Right lobe of liver (tissue), 6 donors: ENCODE results near the gene FXR2. TPM values are rescaled to one million over a fixed set of nuclear protein-coding genes. Genes with fewer than 3 reads are reported as not detected.

Experiments used
- ATAC-seq, 4 donors: fragments of 200-7000 bp; cut with Tn5 transposase; one replicate each; pipeline ENCODE4 v1.9.1; 2020; ENCODE audit warnings: mild to moderate bottlenecking in 4 of 4, moderate library complexity in 4 of 4
- DNase-seq, 3 donors: peaks; one replicate each; pipeline ENCODE4 v3.0.0-alpha.2; 2020
- H3K27ac ChIP-seq, 3 donors: fragments of 200-600 bp; one replicate each; pipeline ENCODE4 v1.8.0; 2022
- H3K27me3 ChIP-seq, 2 donors: fragments of 200-600 bp; one replicate each; pipeline ENCODE4 v1.8.0; 2022
- H3K36me3 ChIP-seq, 4 donors: fragments of 200-600 bp; sonication (generic) in 1 of 4; one replicate each; pipeline versions ENCODE4 v1.5.1 to v1.8.0; 2017 to 2022; ENCODE audit warnings: control low read depth in 1 of 4
- H3K4me1 ChIP-seq, 4 donors: fragments of 200-600 bp; sonication (generic) in 1 of 4; one replicate each; pipeline versions ENCODE4 v1.5.1 to v1.8.0; 2017 to 2022; ENCODE audit warnings: control low read depth in 1 of 4
- H3K4me3 ChIP-seq, 3 donors: fragments of 200-600 bp; one replicate each; pipeline ENCODE4 v1.8.0; 2022
- H3K9me3 ChIP-seq, 4 donors: fragments of 200-600 bp; sonication (generic) in 1 of 4; one replicate each; pipeline versions ENCODE4 v1.5.1 to v1.8.0; 2017 to 2022; ENCODE audit warnings: control low read depth in 1 of 4
- CTCF ChIP-seq, 4 donors: fragments of 200-600 bp in 3 of 4; fragments of 450-650 bp in 1 of 4; IDR thresholded peaks; one replicate each; pipeline versions ENCODE4 v1.5.1 to v1.8.0; 2016 to 2022; ENCODE audit warnings: antibody characterized with exemption in 4 of 4, mild to moderate bottlenecking in 2 of 4
- POLR2A ChIP-seq: fragments of 450-650 bp; IDR thresholded peaks from one replicate; pipeline ENCODE4 v1.6.1; 2017; ENCODE audit warnings: antibody characterized with exemption, mild to moderate bottlenecking
- WGBS: methylation state at CpG from one replicate; pipeline ENCODE4 v1.1.6; 2018; ENCODE audit warnings: low coverage, low lambda C conversion rate; ENCODE audit not compliant: insufficient coverage; ENCODE audit errors: missing lambda C conversion rate; 5-methylcytosine and 5-hydroxymethylcytosine counted together
- intact Hi-C, 2 donors: fragments of 100-400 bp; cut with DNase I; formaldehyde crosslinking; loops; one replicate each; pipeline versions ENCODE4 v1.11.2 to v1.14.1; 2022
- total RNA-seq, 6 experiments: library from RNA; depleted of rRNA in 2 of 6; stranded (reverse); fragments of >200 nt in 2 of 6; fragmentation: NEBNext Ultra II Directional in 3 of 6; extraction: Animal tissue kit (Norgen Biotek cat#: 25700) in 3 of 6; gene quantifications; one replicate each; pipeline versions ENCODE4 v1.1.0 to v1.2.4, GENCODE V29; 2016 to 2023
- donor health status: DM: no; HTN: yes; CAD: no.
- donor health status: DM: no; HTN: no; CAD: no.
- donor health status: DM: no; HTN: no; CAD: no.
- donor health status: DM: no; HTN: yes; CAD: no.
- donor health status: DM: no; HTN: yes; CAD: no.

The FXR2 gene
- total RNA-seq, 6 experiments from 2014 or later, result 14.3 to 23.2 (median 16.7) TPM

GRCh38 chr17:7640783-7641182, 26.1 kb upstream of the FXR2 start:
- no CpG with 5 or more reads among the region's 26 CpGs for WGBS
- intact Hi-C loops, result no loop called here
- no peak for TF ChIP-seq POLR2A
- TF ChIP-seq CTCF (IDR thresholded peaks at IDR 0.05), result no peak
- no peaks in the 10 kb centered on the region for H3K4me1 ChIP-seq
- DNase-seq, result no peak
- H3K36me3 ChIP-seq, result no peaks in the 10 kb centered on the region
- H3K4me3 ChIP-seq, result no peak overlapping the region
- no peak overlapping the region for H3K27ac ChIP-seq
- no peaks in the 10 kb centered on the region for H3K27me3 ChIP-seq
- no peaks in the 10 kb centered on the region for H3K9me3 ChIP-seq
- no peak for ATAC-seq

GRCh38 chr17:7636163-7636562, 21.5 kb upstream of the FXR2 start:
- H3K9me3 ChIP-seq, result no peaks in the 10 kb centered on the region
- H3K36me3 ChIP-seq, result no peaks in the 10 kb centered on the region
- no peak overlapping the region for H3K27ac ChIP-seq
- ATAC-seq (no peak), DNase-seq (no peak)
- WGBS, result 59% methylated on average over 5 of the region's 5 CpGs
- H3K4me3 ChIP-seq, result no peak overlapping the region
- H3K4me1 ChIP-seq, result peaks cover 0 to 23% (median 8%) of the 10 kb centered on the region in 4 donors
- H3K27me3 ChIP-seq, result no peaks in the 10 kb centered on the region
- intact Hi-C loops, result loop anchor here (10.0 kb wide), 1 partner anchor 49 kb away; the partner anchor contains the start of genes TP53 (in 2 of the 2) and WRAP53 (in 2 of the 2)
- TF ChIP-seq POLR2A (no peak), CTCF (IDR thresholded peaks at IDR 0.05) (no peak)

- Histone ChIP-seq H3K9me3 (no peaks in the 10 kb centered on the region), H3K27me3 (no peaks in the 10 kb centered on the region), H3K4me3 (no peak overlapping the region), H3K4me1 (peaks cover 0 to 41% (median 16%) of the 10 kb centered on the region in 4 donors), H3K27ac (no peak overlapping the region), H3K36me3 (no peaks in the 10 kb centered on the region)
- intact Hi-C loops, result loop anchor here (10.0 kb wide), 1 partner anchor 50 kb away; the partner anchor contains the start of genes TP53 (in 2 of the 2) and WRAP53 (in 2 of the 2)
- TF ChIP-seq CTCF (IDR thresholded peaks at IDR 0.05), result peak; percentile 20 to 48 (median 43)
- TF ChIP-seq POLR2A, result no peak
- ATAC-seq (peak in 1 of 4 donors; percentile 9), DNase-seq (peak in 1 of 3 donors; percentile 53)
- WGBS, result 17% methylated on average over 3 of the region's 5 CpGs
Observed at GRCh38 chr17:7634384-7634783, 19.7 kb upstream of the FXR2 start.

GRCh38 chr17:7633093-7633492, 18.4 kb upstream of the FXR2 start:
- H3K27me3 ChIP-seq, result no peaks in the 10 kb centered on the region
- intact Hi-C loops, result loop anchor here (10.0 kb wide), 1 partner anchor 52 kb away; the partner anchor contains the start of genes TP53 (in 2 of the 2) and WRAP53 (in 2 of the 2)
- no peak overlapping the region for H3K4me3 ChIP-seq
- H3K4me1 ChIP-seq, result peaks cover 0 to 46% (median 18%) of the 10 kb centered on the region in 4 donors
- ATAC-seq, result peak; percentile 53 to 66 (median 60)
- TF ChIP-seq CTCF (IDR thresholded peaks at IDR 0.05) (peak in 3 of 4 donors; percentile 25 to 32 (median 30)), POLR2A (no peak)
- no peaks in the 10 kb centered on the region for H3K9me3 ChIP-seq
- 25% methylated on average over 2 of the region's 2 CpGs for WGBS
- no peaks in the 10 kb centered on the region for H3K36me3 ChIP-seq
- DNase-seq, result peak; percentile 51 to 79 (median 78)
- H3K27ac ChIP-seq, result peak overlapping the region in 2 of 3 donors; percentile 77
